Uterus (tissue), 2 donors: ENCODE results near the gene CGRRF1.

Experiments used
- POLR2A ChIP-seq, 2 donors: fragments of 450-650 bp; IDR thresholded peaks; one replicate each; pipeline ENCODE4 v1.6.1; 2016; ENCODE audit warnings: antibody characterized with exemption in 2 of 2, mild to moderate bottlenecking in 1 of 2, moderate library complexity in 1 of 2
- TF ChIP-seq, protein P1 (sequence below), 4 experiments: fragments of 200-600 bp in 2 of 4; fragments of 450-650 bp in 2 of 4; sonication (generic) in 2 of 4; IDR thresholded peaks; one replicate each; pipeline ENCODE4 v1.5.1; 2016 to 2019; ENCODE audit warnings: antibody characterized with exemption in 4 of 4, mild to moderate bottlenecking in 2 of 4, moderate library complexity in 1 of 4

DNA sequence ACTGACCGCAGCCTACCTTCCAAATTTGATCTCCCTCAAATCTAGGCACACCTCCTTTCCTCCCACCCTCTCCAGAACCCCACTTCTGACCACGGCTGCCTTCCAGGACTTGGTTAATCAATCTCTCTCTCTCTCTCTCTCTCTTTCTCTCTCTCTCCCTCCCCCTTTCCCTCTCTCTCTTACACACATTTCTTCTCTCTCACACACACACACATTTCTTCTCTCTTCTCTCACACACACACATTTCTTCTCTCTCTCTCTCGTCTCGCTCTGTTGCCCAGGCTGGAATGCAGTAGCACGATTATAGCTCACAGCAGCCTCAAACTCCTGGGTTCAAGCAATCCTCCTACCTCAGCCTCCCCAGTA, 20.4 kb upstream of the CGRRF1 start:
- TF ChIP-seq, protein P1, sequence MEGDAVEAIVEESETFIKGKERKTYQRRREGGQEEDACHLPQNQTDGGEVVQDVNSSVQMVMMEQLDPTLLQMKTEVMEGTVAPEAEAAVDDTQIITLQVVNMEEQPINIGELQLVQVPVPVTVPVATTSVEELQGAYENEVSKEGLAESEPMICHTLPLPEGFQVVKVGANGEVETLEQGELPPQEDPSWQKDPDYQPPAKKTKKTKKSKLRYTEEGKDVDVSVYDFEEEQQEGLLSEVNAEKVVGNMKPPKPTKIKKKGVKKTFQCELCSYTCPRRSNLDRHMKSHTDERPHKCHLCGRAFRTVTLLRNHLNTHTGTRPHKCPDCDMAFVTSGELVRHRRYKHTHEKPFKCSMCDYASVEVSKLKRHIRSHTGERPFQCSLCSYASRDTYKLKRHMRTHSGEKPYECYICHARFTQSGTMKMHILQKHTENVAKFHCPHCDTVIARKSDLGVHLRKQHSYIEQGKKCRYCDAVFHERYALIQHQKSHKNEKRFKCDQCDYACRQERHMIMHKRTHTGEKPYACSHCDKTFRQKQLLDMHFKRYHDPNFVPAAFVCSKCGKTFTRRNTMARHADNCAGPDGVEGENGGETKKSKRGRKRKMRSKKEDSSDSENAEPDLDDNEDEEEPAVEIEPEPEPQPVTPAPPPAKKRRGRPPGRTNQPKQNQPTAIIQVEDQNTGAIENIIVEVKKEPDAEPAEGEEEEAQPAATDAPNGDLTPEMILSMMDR (IDR thresholded peaks at IDR 0.05), result peak in 2 of 4 experiments; percentile 3 to 10
- no peak for TF ChIP-seq POLR2A (IDR thresholded peaks at IDR 0.05)
